Femur (tissue), 1 donor: Measurements from ENCODE around the gene ALG1.
"Not testable (repeated sequence)": the region's sequence is repeated elsewhere in the genome, so short reads cannot be mapped to it uniquely, and the experiment has no call there.

Experiments used
- DNase-seq: peaks from one replicate; pipeline ENCODE4 v3.0.0-alpha.2; 2017

The ALG1 gene

DNA sequence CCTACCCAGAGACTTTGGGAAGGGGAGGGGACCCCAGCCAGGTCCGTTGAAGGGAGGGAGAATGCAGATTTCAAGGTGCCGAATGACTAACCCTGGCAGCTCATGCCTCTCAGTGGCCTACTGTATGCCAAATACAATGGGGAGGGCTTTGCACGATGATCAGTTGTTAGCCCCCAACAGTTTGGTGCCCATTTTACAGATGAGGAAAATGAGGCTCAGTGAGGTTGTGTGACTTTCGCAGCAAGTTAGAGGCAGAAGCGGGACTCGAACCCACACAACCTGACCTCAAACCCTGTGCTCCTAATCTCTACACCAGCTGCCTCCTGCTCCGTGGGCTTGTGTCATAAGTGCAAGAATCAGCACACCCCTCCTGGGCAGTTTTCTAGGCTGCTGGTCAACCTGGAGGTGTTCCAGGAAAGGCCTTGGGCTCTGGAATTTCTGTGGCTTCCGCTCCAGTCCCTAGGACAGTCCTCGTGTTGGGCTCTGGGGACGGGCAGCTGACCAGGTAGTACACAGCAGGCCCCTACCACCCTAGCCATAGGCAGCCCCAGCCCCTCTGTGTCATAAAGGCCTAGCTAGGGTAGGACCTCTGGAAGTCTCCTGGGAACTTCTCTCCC lies 26.0 kb upstream of the ALG1 start:
- DNase-seq, result no peak

DNA sequence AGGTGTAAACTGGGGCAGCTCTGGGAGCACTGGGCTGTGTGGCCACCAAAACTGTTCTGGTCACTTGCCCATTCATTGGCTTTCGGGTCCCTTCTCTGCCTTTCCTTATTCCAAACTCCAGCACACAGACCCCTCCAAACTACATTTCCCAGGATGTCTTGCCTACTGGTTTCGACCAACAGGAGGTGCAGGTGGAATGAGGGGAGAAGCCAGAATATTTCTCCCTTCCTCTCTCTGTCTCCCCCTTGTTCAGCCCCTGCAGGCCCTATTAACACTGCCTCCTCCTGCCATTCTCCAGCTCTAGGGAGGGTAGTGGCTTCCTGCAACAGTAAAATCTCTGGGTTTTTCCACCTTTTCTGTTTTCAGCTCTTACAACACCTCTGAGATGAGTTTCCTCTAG lies 24.7 kb upstream of the ALG1 start:
- no peak for DNase-seq

DNA sequence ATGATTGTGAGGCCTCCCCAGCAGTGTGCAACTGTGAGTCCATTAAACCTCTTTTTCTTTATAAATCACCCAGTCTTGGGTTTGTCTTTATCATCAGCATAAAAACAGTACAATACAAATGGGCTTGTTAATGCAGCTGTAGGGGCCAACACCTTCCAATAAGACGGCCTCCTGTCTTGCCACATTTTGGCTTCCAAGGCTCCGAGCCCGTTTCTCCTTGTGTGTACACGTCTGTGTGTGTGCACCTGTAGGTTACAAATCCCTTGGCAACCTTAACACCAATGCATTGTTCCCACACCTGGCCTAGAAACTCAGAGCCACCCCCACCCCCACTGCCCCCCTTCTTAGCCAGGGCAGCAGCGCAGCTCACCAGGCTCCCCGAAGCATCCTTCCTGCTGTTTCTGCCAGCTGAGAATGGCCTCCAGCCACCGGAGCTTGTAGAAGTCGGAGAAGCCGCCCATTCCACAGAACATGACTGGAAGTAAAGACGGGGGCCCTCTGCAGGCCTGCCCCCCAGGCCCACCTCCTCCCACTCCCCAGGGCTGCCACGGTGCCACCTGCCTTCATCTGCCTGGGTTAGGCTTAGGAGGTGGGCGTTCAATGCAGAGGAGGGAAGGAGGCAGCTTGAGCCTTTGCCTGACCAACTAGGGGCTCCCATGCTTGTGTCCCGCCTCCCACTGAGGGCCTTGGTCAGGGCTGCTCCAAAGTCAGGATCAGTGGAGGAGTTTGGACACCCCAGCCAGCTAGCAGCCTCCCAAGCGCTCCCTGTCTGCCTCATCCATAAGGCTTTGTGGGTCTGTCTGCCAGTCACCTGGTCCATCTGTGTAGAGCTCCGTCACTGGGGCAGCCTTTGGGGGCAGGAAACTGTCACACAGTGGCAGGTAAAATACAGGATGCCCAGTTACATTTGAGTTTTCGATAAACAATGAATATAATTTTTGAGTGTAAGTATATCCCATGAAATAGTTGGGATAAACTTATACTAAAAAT lies 16.5 kb upstream of the ALG1 start:
- DNase-seq, result no peak

DNA sequence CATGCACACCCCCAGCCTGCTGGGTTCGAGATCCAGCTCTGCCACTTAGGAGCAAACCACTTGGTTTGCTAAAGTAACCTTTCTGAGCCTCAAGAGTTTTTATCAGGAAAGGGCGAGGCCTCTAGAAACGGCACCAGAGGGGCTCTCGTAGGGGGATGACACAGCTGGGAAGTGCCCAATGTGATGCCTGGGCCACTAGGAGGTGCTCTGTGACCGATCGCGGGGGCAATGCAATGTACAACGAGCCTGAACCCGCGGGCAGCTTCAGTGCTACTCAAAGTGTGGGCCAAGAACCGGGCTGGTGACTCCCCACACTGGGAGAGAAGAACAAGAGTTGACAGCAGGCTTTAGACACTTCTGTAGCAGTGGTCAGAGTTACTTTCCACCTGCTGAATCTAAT lies 15.3 kb upstream of the ALG1 start:
- no peak for DNase-seq

DNA sequence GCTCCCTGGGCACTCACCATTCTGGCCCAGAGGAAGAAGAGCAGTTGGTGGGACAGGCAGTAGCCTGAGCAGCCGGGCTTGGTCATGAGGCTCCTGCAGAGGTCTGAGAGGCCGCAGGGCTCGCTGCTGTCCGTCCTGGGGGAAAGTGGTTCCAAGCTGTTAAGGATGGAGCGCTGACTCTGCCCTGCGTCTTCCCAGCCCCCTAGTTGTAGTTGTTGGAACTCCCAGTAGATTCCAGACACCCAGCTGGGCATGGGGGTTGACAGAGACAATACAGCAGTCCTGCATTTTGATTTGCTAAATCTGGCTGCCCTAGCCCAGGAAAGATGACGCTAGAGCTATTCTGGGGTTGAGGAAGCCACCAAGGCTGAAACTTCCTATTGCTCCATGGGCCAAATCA lies 13.2 kb upstream of the ALG1 start:
- DNase-seq, result no peak

DNA sequence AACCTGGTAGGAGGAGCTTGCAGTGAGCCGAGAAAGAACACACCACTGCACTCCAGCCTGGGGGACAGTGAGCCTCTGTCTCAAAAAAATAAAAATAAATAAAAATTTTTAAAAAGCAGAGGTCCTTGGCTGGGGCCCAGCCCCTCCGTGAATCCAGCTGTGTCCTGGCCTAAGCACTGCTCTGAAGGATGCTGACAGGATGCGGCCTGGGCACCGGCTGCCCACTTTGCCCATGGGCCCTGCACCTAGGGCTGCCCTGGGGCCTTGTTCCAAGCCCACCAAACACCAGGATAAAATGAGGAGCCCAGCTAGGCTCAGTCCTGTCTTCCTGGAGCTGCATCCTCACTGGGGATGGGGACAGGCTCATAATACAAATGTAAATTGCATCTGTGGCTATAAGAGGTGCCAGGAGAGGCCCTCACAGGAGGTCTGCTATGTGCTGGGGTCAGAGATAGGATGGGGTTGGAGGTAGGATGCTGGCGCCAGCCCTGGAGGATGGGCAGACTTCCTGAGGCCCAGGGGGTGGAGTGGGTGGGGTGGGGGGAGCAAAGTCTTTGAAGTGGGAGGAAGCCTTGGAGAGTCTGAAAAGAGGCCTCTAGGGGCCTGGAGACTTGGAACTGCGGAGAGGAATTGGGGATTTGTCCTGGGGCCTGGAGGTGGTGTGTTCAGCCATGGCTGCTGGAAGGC lies 12.1 kb upstream of the ALG1 start:
- no peak for DNase-seq

DNA sequence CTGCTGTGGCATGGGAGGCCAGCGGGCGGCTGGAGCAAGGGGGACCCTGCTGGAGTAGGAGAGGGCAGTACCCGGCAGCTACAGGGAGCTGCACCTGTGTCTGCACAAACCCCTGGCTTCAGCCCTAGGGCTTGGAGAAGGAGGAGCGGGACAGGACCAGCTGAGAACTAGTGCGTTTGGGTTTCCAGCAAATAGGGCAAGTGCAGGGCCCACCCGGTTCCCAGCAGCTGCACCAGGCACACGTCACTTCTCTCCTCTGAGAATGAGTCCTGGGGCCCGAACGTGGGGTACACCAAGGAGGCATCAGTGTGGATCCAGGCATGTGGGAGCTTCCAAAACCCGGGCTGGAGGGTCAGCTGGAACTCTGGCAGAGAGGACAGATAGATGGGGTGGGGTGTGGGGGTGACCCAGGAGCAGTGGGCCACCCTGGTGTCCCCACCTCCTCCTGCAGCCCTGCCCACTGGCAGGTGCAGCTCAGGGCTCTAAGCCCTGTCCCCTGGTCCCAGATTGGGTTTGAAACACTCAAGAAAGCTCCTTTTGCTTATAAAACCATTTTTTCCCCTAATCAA lies 11.5 kb upstream of the ALG1 start:
- DNase-seq, result no peak

DNA sequence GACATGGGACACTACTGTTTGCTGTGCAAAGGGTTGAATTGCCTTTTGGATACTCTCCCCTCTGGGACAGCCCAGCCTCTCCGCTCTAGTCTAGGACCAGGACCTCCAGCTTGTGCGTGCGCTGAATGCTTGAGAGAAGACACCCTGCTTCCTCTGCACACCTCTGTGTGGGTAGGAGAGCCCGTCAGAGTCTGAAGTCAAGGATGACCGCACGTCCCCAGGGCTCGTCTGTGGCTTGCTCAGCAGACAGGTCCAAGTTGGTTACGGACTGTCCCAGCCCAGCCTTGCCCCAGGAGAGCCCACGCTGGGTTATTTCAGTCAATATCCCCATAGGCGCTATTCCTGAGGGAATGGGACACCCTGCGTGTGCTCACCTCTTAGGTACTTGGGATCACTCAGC lies 9.6 kb upstream of the ALG1 start:
- DNase-seq, result no peak

DNA sequence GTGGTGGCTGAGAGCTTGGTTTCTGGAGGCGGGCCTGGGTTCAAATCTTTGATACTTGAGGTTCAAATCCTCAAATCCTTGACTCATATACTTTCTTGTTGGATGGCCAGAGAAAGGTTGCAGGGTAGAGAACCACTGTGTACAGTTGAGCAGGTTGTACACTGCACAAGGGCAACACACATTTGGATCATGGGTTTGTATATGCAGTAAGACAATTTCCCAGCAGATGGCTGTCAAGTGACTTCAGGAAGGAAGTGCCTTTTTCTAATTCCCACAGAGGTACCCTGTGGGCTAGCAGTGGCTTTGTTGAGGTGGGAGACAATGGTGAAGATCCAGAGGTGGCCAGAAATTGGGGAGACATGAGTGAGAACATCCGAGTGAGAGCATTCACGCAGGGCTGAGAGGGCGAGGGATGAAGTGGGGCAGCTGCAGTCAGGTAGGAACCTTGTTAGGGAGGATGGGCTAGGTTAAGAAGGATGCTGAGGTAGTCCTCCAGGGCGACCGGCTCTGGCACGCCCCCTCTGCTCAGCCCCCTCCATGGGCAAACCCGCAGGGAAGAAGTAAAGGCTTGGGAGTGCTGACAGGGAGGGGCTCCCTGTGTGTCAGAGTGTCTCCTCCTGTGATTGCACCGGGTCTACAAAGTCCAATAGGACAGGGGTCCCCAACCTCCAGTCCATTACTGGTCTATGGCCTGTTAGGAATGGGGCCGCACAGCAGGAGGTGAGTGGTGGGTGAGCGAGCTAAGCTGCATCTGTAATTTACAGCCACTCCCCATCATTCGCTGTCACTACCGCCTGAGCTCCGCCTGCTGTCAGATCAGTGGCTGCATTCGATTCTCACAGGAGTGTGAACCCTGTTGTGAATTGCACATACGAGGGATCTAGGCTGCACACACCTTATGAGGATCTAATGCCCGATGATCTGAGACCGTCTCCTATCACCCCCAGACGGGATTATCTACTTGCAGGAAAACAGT lies 8.6 kb upstream of the ALG1 start:
- no peak for DNase-seq

DNA sequence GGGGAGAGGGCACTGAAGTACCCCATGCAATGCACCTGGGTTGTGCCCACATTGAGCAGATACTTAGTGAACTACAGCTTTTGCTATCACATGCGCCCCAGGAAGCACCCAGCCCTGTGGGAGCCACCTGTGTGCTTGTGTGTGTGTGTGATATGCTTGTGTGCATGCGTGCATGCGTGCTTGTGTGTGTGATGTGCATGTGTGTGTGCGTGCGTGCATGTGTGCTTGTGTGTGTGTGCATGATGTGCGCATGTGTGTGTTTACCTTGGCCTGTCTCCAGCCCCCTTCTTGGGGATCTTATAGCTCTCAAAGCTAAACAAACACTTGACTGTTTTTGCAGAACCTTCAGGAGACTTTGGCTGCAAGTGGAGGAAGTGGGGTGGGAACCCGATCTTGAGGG lies 6.7 kb upstream of the ALG1 start:
- no peak for DNase-seq

DNA sequence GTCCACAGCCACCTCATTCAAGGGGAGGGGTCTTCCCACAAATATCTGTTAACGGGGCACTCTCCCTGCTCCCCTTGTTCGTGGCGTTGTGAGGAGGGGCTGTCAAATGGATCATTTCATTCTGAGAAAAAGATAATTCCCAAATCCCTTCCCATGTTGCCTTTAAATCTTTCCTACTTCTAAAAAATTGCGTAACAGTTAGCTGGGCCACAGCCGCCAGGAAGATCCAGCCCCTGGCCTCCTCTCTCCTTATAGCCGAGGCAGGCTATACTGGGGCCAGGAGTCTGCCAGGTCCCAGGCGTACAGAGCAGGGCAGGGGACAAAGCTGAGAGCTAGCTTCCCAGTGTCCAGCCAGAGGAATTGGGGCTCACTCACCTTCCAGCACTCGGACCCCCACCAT lies 6.3 kb upstream of the ALG1 start:
- DNase-seq, result no peak

DNA sequence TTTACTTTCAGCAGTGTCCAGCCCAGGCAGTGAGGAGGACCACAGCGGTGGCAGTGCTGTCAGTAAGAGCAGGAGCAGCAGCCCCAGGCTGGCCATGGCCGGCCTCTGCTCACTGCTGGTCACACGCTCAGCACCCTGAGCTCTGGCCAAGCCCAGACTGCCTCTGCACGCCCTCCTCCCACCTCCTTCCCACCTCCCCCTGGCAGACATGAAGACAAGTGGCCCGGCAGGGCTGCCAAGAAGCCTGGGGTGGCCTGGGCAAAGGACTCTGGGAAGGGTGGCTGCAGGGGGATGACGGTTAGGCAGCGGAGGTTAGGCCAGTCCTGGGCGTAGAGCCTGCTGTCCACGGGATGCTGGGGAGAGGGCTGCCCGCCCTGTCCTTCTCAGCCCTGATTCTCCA lies 5.8 kb upstream of the ALG1 start, which contains the start of gene C16orf89:
TSS of gene C16orf89 (minus strand) at position 144 of the 400 bp plus-strand sequence. CDS start at position 96, 48 bp downstream.
- no peak for DNase-seq

DNA sequence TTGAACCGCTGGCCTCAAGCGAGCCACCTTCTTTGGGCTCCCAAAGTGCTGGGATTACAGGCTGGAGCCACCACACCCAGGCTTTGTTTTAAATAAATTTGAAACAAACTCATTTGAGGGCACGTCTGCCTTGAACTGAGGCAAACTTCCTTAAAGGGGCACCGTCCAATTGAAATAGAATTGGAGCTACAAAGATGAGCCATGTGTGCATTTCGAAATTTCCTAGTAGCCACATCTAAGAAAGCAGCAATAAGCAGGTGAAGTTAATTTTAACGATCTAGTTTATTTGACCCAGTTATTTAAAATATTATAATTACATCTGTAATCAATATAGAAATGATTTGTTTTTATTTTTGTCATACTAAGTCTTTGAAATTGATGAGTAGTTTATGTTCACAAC lies 5.1 kb upstream of the ALG1 start:
- no peak for DNase-seq

DNA sequence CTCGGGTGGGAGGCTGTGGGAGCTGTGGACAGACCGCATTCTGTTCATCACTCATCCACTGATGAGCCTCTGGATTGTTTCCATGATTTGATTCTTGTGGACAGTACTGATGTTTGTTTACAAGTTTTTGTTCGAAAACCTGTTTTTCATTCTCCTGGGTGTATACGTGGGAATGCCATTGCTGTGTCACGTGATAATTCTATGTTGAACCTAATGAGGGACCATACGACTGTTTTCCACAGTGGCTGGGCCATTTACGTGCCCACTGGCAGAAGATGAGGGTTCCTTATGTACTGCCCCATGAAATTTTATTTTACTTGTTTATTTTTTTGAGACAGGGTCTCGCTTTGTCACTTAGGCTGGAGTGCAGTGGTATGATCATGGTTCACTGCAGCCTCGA lies 2.6 kb upstream of the ALG1 start:
- DNase-seq, result no peak

DNA sequence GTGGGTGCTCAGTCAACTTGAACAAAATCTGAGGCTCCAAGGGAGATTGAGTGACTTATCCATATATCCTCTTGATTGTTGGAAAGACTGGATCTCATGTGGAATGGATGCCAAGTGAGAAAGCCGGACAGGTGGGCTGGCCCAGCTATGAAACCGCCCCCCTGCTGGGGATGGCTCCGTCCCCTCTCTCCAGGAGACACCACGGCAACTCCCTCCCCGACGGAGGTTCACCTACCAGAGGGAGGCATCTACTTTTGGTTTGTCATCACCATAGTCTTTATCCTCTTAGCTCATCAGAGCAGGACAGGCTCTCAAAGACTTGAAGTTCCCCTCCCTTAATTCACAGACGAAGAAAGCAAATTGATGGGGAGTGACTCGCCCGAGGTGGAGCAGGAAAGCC lies 1.8 kb upstream of the ALG1 start:
- DNase-seq, result no peak

DNA sequence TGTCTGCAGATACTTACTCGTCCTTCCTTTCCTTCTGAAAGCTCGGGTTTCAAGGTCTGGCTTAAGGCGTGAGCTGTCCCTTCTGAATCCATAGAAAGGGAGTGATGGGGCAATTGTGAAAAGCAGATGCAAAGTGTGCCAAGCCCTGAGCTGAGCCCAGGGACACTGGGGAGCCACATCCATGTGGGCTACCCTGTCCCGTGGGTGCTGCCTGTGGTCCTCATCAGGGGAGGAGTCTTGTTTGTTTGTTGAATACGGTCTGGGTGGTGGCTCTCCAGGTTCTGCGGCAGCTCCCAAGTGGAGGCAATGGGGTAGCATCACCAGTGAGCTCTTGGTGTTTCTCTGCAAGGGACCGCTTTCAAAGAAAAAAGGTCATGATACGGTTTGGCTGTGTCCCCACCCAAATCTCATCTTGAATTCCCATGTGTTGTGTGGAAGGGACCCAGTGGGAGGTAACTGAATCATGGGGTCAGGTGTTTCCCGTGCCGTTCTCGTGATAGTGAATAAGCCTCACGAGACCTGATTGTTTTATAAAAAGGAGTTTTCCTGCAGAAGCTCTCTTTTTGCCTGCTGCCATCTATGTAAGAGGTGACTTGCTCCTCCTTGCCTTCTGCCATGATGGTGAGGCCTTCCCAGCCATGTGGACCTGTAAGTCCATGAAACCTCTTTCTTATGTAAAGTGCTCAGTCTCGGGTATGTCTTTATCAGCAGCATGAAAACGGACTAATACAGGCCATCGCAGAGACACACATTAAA lies 1.0 kb upstream of the ALG1 start:
- DNase-seq, result no peak

DNA sequence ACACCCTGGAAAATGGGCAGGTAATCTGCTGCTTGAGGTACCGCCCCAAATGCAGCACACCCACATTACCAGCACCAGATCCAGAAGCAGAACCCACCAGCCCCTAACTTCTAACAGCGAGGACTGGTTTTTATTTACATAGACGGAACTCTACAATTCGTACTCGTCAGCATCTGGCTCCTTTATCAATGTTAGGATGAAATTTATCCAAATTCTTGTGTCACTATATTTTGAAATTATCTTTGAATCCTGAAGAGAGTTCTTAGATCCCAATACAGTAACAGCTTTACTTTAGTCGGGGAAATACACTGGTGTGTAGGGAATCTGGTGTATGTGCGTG lies 332 bp upstream of the ALG1 start:
- no peak for DNase-seq

DNA sequence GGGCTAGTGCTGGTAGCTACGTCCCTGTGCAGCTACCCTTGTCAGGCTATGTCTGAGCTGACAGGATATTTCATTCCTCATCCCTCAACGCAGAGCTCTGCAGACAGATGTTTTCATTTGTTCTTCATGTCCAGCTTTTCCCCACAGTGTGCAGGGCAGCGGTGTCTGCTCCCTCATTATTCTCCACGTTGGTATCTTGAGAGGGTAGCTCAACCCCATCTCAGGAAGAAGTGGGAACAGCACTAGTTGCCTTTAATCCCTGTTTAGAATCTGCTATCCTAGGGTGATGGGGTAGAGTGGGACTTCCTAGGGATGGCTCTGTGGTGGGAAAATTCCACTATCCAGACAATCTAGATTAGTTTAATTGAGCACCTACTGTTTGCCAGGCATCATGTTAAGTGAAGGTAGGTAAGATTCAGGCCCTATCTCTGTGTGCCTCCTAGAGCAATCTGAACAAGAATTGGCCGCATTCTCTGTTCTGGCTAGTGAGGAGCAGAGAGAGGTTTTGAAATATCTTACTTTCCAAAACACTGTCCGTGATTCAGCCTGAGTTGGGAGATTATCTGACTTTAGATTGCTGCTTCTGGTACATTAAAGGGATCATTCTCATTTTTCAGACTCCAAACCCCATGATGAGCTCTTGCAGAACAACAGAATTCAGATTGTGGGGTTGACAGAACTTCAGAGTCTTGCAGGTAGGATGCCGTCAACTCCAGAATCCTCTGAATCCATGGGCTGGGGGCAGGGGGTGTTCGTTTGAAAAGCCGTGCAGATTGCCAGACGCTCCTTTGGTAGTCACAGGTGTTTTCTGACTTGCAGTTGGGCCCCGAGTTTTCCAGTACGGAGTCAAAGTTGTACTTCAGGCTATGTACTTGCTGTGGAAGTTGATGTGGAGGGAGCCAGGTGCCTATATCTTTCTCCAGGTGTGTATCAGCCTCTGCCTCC lies 963 bp downstream of the ALG1 start:
- no peak for DNase-seq

DNA sequence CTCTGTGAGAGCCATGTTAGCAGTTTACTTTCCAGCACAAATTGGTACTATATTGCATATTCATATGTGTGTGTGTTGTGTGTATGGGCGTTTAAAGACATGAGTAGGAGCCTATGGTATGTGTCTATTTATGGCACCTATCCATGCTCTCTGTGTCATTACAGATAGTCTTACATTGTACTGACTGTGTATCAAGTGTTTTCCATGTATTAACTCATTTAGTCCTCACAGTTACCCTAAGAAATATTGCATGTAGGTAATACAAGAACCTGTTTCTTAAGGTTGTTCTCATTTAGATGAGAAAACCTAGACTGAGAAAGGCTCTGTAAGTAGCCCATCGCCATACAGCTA lies 1.6 kb downstream of the ALG1 start:
- DNase-seq, result no peak

DNA sequence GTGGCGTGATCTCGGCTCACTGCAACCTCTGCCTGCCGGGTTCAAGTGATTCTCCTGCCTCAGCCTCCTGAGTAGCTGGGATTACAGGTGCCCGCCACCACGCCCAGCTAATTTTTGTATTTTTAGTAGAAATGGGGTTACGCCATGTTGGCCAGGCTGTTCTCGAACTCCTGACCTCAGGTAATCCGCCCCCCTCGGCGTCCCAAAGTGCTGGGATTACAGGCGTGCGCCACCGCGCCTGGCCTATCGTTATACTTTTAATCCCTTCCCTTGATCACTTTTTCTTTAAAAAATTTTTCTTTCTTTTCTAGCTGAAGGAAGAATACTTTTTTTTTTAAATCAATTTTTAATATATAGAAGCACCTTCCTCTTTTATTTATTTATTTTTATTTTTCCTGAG lies 2.1 kb downstream of the ALG1 start:
- DNase-seq, result not testable (repeated sequence)
